RPMI7951 (cell line): ENCODE measurements around the gene TTLL11. TPM values are rescaled to one million over a fixed set of nuclear protein-coding genes. Genes with fewer than 3 reads are reported as not detected.
"Not testable (repeated sequence)": the region's sequence is repeated elsewhere in the genome, so short reads cannot be mapped to it uniquely, and the experiment has no call there.

Experiments
- DNase-seq: peaks from one replicate; pipeline ENCODE4 v3.0.0-alpha.2; 2012; ENCODE audit warnings: low read depth
- total RNA-seq: library from RNA; depleted of rRNA; stranded (reverse); fragments of >200 nt; shearing (Covaris generic); gene quantifications from 2 replicates; pipeline ENCODE4 v1.2.3, GENCODE V29; 2014

Gene TTLL11
- total RNA-seq, 1 experiment from 2014 or later, result 0.60 TPM

GRCh38 chr9:121909111-121909510, 184.0 kb downstream of the TTLL11 start:
- no peak for DNase-seq

GRCh38 chr9:121906074-121906870, 186.8 kb downstream of the TTLL11 start:
- DNase-seq, result peak; percentile 28

GRCh38 chr9:121902461-121903135, 190.5 kb downstream of the TTLL11 start:
- peak; percentile 93 for DNase-seq

DNA sequence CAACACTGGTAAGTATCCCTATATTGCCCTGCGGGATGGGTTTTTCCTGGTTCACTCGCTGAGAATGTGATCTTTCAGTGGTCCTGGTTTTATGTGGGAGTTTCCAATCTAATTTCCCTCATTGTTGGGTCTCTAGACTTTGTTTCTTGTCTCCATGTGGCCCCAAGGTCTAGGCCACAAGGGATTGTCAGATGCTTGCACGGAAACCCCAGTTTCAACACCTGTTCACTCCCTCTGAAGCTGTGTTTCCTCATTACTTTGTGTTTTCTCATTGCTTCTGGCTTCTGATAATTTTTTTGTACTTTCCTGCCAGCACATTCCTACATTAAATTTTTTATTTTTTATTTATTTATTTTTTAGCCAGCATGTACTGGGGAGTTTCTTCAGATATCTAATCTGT, 191.5 kb downstream of the TTLL11 start:
- no peak for DNase-seq

DNA sequence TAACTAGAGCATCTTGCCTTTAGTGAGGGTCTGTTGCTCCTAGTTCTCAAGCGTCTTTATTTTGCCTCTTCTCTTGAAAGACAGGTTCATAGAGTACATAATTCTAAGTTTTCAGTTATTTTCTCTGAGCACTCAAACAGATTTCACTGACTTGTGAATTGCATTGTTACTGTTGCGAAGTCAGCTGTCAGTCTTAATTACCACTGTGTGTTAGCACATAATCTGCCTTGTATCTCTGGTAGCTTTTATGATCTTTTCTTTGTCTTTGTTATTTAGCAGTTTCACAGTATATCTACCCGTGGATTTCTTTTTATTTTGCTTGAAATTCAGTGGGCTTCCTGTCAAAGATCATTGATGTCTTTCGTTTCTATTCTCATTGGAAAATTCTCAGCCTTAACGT, 192.9 kb downstream of the TTLL11 start:
- DNase-seq, result no peak

DNA sequence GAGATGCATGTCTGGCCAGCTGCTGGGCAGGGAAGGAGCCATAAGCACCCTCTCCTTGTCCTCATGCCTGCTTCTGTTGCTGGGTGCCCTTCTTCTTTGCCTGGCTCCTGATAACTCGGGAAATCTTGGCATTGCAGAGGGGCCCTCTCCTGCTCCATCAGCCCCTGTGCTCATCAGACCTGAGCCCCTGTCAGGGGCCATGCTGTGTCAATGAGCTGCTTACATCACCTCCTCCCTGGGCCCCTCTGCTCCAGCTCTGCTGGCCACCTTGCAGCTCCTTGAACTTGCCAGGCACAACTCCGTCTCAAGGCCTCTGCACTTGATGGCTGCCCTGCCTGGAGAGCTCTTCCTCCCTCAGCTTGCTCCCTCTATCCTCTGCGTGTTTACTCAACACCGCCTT, 194.3 kb downstream of the TTLL11 start:
- DNase-seq, result no peak

DNA sequence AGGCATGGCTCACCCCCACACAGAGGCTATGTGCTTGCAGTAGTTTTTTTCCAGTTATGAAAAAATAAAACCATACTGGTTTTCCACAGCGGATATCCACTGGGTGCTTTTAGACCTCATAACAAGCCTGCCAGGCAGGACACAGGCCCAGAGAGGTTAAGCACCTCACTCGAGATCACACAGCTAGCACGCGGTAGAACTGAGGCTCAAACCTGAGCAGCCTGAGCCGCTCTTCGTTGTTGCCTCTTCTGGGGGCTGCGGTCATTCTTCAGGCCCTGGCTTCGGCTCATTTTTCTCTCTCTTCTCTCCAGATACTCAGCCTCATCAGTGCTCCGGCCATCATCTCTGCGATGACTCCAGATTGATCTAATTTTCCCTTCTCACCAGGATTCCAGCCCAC, 196.0 kb downstream of the TTLL11 start:
- DNase-seq, result no peak

GRCh38 chr9:121896545-121896943, 196.6 kb downstream of the TTLL11 start:
- DNase-seq, result no peak

GRCh38 chr9:121895818-121896544, 197.1 kb downstream of the TTLL11 start:
- DNase-seq, result peak; percentile 69

- no peak for DNase-seq
These were observed 197.8 kb downstream of the TTLL11 start for GRCh38 chr9:121895358-121895757.

GRCh38 chr9:121894380-121894779, 198.7 kb downstream of the TTLL11 start:
- DNase-seq, result not testable (repeated sequence)

DNA sequence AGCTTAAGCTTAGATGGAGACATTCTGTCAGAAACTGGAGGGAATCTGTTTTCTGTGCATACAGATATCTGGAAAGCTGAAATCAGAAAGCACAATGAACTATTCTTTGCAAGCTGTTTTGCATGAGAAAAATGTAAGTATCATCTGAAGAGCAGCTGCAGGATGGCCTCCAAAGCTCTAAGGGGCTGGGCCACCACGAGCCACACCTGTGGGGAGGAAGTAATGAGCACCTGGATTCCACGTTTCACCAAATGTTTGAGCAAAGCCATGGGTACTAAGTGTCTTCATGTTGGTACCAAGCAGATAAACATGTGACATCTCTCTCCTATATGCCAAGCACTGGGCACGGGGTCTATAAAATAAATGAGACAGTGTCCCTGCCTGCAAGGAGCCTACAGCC, 199.3 kb downstream of the TTLL11 start:
- no peak for DNase-seq

DNA sequence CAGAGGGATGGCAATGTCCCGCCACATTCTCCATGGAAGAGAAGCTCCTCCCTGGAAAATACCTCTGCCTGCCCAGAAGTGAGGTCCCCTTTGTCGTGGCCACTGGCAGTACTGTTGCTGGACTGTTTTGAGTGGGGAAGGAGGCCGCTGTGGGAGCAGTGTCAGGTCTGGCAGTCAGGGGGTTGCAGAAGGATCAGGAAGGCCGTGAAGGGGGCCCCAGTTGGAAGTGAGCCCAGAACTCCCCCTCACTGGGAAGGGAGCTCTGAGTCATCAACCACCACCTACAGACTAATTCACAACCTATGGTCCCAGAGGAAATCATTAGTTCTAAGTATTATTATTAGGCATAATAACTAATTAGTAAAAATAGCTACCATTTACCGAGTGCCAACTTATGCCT, 200.4 kb downstream of the TTLL11 start:
- no peak for DNase-seq

DNA sequence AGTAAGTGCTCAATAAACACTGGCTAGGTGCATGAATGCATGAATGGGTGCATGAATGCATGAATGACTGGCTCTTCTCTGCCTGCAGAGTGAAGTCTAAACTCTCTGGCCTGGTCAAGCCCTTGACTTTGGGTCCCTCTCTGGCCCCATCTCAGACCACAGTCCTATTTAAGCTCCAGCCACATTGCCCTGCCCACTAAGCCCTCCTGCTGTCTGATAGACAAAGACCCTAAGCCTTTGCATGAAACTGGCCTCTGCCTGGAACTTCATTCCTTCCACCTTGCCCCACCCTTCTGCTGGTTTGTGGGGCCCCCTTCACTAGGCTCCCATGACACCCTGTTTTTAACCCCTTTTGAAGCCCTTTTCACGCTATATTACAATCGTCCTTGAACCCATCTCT, 202.4 kb downstream of the TTLL11 start:
- DNase-seq, result no peak

- peak; percentile 54 for DNase-seq
These were observed 203.0 kb downstream of the TTLL11 start for GRCh38 chr9:121889990-121890563.

GRCh38 chr9:121888438-121888775, 204.7 kb downstream of the TTLL11 start:
- DNase-seq, result peak; percentile 91

GRCh38 chr9:121887553-121888437, 205.3 kb downstream of the TTLL11 start:
- DNase-seq, result peak; percentile 97

DNA sequence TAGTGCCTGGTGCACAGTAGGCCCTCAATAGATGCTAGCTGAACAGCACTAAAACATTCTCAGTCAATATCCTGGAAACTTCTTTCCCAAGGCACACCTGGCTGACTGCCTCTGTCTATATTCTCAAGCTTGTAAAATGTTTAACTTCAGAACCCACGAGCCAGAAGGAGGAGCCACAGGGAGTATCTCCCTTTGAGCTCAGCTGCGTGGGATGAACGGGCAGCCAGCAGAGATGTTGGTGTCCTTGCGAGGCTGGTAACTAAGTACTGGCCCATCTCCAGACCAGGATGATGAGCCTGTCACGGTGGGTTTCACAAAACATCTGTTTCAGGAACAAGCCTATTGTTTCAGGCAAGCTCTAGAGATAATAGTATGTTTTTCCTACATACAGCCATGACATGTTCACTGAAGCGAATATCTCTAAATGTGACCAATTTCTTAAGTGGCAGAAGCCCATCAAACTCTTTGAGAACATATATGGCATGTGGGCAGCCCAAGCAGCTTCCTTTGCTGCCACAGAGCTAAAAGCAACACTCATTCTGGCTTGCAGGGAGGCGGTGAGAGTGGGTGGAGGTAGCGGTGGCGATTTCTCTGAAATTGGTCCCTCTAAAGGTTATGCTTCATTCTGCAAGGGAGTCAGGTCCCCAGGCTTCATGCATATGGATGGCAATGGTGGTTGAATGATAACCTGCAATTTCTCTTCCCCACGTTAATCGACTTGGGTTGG, 206.2 kb downstream of the TTLL11 start:
- peak; percentile 87 for DNase-seq

- DNase-seq, result peak; percentile 91
These were observed 207.7 kb downstream of the TTLL11 start for GRCh38 chr9:121885345-121885901.

GRCh38 chr9:121884057-121884541, 209.0 kb downstream of the TTLL11 start:
- no peak for DNase-seq
